HG03108 (cell line): Measurements from ENCODE around the gene SRL.
A peak's percentile ranks its signal among the peaks of the same experiment; 100 is the strongest.
"Not testable (repeated sequence)": the region's sequence is repeated elsewhere in the genome, so short reads cannot be mapped to it uniquely, and the experiment has no call there.

ENCODE experiments used
- ATAC-seq: cut with Tn5 transposase; IDR thresholded peaks from one replicate; pipeline ENCODE4 v1.9.1; 2021; ENCODE audit warnings: moderate library complexity; ENCODE audit not compliant: unreplicated experiment

Gene SRL

DNA sequence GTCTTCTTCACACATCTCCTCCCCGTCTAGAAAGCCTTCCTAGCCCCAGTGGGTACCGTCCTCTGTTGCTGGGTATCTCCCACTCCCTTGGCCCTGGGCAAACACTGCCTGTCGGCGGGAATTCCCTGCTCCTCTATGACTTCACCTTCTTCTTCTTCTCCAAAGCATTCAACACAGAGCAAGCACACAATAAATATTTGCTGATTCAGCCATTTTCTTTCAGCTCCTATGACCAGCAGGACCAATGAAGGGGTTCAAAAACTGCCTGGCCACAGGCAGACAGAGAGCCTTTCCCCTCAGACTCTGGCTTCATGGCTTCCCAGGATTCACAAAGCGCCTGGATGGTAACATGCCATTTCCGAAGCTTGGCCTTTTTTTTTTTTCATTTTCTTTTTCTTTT is 72.5 kb downstream of the SRL start:
- ATAC-seq: no peak

DNA sequence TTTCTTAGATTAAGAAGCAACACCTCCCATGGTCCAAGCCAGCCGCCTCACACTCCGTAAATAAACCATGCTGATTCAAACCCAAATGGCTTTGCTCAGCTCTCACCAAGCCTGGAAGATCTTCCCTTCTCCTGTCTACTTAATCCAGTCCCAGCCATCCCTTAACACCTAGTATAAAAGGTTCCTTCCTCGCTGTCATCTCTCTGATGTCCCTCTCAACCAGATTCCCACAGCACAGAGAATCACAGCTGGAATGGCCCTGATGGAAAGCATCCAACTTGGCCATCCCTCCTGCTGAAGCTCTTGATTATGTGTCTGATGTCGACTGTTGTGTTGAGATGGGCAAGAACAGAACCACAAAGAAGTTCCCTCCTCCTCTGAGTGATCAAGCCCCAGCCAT is 75.1 kb downstream of the SRL start:
- ATAC-seq: no peak

- ATAC-seq: no peak
Observed at GRCh38 chr16:4160658-4161430, 81.0 kb downstream of the SRL start.

DNA sequence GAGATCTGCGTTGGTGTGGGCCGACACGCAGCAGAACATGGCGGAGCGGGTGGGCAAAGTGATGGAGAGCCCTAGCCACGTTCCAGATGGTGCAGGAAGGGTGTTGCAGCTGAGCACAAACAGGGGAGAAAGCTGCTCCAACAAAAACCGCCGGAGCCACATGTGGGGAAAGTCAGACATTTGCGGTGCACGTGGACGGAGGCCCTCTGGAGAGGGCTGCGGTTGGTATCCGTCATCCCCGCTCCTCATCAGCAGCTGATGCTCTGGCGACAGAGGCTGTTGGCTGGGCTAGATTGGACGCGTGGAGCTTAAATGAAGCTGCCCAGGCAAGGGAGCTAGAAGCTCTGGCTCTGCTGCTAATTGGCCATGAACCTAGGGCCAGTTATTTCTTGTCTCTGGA is 82.2 kb downstream of the SRL start:
- no peak for ATAC-seq

- no peak for ATAC-seq
Observed at GRCh38 chr16:4158143-4159093, 83.5 kb downstream of the SRL start.

DNA sequence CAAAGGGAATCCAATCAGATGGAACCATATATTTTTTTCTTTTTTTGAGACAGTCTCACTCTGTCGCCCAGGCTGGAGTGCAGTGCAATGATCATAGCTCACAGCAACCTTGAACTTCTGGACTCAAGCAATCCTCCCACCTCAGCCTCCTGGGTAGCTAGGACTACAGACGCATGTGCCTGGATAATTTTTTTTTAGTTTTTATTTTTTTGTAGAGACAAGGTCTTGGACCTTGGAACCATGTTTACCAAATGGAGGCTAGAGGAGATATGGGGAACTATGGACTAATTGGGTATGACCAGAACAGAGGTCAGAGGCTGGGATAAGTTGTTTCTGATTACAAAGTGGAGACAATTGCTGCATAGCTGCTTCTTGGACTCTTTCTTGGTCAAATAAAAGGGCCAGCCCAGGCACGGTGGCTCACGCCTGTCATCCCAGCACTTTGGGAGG is 84.5 kb downstream of the SRL start:
- ATAC-seq: no peak

DNA sequence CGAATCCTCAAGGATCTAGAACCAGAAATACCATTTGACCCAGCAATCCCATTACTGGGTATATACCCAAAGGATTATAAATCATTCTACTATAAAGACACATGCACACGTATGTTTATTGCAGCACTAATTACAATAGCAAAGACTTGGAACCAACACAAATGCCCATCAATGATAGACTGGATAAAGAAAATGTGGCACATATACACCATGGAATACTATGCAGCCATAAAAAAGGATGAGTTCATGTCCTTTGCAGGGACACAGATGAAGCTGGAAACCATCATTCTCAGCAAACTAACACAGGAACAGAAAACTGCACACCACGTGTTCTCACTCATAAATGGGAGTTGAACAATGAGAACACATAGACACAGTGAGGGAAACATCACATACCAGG is 85.4 kb downstream of the SRL start:
- ATAC-seq: not testable (repeated sequence)

- not testable (repeated sequence) for ATAC-seq
Observed at GRCh38 chr16:4153364-4153763, 88.5 kb downstream of the SRL start.

DNA sequence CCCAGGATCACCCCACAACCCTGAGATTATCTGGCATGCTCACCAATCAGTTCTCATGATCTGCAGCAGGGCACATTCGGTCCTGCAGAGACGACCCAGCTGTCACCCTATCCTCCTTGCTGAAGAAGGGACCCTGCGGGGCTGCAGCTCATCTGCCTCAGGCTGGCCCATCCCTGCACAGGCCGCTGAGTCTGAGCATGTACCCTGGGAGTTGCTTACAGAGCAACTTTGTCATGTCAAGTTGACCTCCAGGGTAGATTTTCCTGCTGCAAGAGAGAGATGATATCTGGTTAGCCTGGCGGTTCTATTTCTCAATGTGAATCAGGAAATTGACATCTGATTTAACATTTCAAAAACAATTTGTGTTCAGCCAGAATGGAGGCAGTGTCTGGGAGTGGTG is 89.6 kb downstream of the SRL start:
- no peak for ATAC-seq

GRCh38 chr16:4147236-4147635 is 94.6 kb downstream of the SRL start:
- no peak for ATAC-seq

DNA sequence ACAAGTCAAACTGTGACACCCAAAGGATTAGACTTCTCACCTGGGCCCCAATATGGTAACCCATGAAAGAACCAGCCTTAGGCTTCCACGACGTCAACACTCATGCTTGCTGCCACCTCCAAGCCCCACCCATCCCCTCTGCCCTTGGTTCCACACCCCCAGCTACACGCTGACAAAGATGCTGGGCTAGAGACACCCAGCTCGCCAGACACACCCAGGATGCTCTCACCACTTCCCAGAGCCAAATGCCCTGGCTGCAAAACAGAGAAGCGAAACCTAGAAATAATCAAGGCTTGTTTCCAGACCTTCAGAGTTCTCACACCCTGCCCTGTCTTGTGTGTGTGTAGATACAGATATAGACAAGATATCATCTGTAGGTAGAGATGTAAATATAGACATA is 99.6 kb downstream of the SRL start:
- ATAC-seq: peak; percentile 33

DNA sequence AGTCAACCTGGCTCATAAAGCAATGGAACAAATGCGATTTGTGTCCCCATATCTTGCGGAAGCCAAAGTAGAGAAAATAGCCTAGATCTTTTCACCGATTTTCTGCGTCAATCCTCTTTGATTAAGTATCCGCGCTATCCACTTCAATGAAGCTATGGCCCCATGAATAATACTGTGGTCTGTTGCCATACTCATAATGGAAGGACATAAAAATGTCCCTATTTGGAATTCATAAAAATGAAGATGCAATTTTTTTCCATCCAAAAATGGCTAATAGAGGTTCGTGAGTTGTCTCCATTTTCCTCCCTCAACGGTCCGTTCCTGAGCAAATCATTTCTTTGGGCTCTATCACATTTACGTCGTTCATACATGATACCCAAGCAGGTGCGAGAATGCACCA is 100.3 kb downstream of the SRL start:
- no peak for ATAC-seq

- ATAC-seq: no peak
Observed at GRCh38 chr16:4140652-4141051, 101.2 kb downstream of the SRL start.

- ATAC-seq: no peak
Observed at GRCh38 chr16:4139968-4140367, 101.9 kb downstream of the SRL start.
